C4-2B (cell line): Measurements from ENCODE around the gene MTFMT.

Source experiments
- CTCF ChIP-seq: fragments of 450-650 bp; conservative IDR thresholded peaks from 2 replicates; pipeline ENCODE4 v1.5.1; 2017; ENCODE audit warnings: mild to moderate bottlenecking
- ZFX ChIP-seq: fragments of 450-650 bp; IDR thresholded peaks from 2 replicates; pipeline ENCODE4 v1.6.1; 2017

DNA sequence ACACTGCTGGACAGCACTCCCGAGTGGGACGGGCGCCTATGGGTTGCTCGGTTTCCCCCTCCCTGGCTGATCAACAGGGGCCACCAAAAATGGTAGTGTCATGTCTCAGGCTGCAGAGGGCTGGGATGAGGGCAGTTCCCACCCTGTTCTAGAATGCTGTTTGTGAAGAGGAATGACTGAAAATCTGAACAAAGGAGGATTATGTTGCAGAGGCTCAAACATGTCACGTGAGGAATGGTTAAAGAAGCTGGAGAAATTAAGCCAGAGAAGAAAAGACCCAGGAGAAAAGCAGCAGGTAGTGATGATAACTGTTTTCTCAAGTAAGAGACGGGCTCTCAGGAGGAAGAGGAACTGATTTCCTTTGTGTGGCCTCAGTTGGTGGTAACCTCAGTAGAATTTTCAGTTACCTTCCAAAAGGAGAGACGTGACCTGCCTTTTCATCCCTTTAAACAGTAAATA, 50.2 kb downstream of the MTFMT start:
- TF ChIP-seq CTCF (no peak), ZFX (no peak)
